HG03060 (cell line): Measurements from ENCODE around the gene TAL1.

Experiments
- ATAC-seq: cut with Tn5 transposase; IDR thresholded peaks from one replicate; pipeline ENCODE4 v1.9.1; 2021; ENCODE audit warnings: low read depth, moderate number of reproducible peaks; ENCODE audit not compliant: unreplicated experiment

The TAL1 gene

DNA sequence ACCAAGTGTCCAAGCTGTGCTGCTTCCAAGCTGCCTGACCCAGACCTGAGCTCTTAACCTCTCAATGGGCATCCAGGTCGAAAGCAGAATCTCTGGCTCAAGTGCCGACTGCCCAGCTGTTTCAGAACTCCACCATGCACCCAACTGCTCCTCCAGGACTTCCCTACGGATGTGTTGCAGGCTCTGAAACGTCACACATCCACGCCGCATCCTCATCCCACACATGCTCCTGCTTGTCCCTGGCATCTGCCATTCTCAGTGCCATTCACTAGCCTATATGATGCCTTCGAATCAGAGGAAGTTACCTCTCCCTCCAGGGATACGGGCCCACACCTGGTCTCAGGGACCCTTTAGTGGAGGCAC, 53.4 kb downstream of the TAL1 start:
- ATAC-seq: no peak

DNA sequence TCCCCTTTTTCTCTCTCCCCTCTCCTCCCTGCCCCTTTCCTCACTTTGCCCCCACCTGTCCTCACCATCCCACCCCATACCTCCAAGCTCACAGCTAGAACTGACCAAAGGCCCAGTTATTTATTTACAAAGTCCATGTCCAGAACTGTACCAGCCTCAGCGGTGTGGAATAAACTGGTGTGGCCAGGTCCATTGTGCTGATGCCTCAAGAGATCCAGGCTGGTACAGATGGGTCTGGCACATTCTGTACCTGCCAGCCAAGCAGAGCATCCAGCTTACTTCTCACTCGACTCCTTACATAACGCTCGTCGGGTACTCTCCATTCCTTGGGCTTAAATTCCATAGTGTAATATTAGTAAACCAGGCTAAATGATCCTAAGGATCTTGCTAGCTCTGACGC, 54.0 kb downstream of the TAL1 start:
- ATAC-seq: no peak

DNA sequence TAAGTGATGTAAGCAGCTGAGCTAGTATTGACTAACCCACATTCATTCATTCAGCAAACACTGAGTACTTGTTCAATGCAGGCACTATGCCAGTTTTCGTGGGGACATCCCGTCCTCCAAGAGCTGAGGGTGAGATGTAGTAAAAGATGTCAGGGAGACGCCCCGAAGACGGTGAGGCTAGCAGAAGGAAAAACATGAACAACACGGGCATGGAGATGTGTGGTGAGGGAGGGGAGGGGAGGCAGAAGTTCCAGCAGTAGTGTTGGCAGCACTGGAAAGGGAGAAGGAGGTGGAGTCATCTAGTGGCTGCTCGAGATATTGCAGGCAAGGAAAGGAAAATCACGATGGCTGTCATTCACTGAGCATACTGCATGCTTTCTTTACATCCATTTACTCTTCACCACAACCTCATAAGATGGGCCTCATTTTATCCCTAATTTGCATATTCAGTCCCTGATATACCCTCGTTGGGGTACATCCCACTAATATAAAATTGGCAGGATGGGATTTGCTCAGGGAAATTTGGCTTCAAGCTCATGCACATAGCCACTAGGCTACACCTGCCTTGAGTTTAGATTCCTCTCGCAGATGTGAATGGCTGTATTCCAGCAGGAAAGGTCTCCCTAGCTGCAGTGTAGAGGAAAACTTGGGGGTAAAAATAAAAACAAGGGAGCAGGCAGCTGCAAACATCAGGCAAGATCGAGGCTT, 56.6 kb downstream of the TAL1 start:
- no peak for ATAC-seq

DNA sequence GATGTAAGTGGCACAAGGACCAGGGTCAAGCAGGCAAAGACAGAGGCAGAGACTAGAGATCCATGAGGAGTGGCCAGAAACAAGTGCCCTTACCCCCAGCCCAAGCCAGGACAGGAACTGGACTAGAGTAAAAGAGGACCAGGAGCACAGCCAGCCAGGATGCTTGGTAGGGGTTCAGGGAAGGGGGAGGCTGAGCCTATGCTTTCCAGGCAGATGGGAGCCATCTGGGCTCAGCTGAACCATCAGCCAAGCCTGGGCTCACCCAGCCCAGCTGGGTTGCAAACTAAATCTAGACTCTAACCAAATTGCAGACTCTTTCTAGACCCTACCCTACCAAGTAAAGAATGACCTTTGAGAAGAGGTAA, 57.4 kb downstream of the TAL1 start:
- ATAC-seq: no peak

DNA sequence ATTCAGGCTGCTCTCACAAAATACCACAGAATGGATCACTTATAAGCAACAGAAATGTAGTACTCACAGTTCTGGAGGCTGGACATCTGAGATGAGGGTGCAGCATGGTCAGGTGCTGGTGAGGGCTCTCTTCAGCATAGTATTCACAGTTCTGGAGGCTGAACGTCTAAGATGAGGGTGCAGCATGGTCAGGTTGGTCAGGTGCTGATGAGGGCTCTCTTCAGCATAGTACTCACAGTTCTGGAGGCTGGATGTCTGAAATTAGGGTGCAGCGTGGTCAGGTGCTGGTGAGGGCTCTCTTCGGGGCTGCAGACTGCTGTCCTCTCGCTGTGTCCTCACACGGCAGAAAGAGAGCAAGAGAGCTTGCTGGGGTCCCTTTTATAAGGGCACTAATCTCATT, 59.2 kb downstream of the TAL1 start:
- ATAC-seq: no peak
